Loucy (cell line): Measurements from ENCODE around the gene CEACAM8.

Source experiments
- CTCF ChIP-seq: fragments of 200-600 bp; sonication (generic); conservative IDR thresholded peaks from 2 replicates; pipeline ENCODE4 v1.5.1; 2014; ENCODE audit warnings: mild to moderate bottlenecking, antibody characterized with exemption, low read length
- EZH2phosphoT487 ChIP-seq: fragments of 200-600 bp; IDR thresholded peaks from 2 replicates; pipeline ENCODE4 v1.6.1; 2018; ENCODE audit warnings: antibody characterized with exemption, mild to moderate bottlenecking, moderate library complexity, borderline replicate concordance

- TF ChIP-seq CTCF (no peak), EZH2phosphoT487 (no peak)
Observed at GRCh38 chr19:42548552-42548951, 46.2 kb downstream of the CEACAM8 start.
